ENCODE results near the gene CTNNA2. TPM values are rescaled to one million over a fixed set of nuclear protein-coding genes. Genes with fewer than 3 reads are reported as not detected.

CTNNA2 gene
- total RNA-seq, 1 donor from 2014 or later = 43.5 TPM

DNA sequence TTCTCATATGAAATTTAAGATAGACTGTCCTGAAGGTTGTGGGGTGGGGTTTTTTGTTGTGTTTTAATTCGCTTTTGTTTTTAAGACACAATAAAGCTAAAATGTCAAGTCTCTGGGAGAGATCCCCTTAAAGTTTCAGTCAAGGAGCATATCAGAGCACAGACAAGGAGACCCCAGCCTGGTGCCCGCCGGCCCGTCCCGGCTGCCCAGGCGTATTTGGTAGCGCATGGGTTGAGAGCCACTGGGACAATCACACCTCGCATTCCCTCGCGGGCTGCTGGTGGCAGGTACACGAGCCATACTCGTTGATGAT, 789.1 kb downstream of the CTNNA2 start:
- peak; percentile 4 for TF ChIP-seq EZH2 (IDR thresholded peaks at IDR 0.05)
- TF ChIP-seq, protein P1, sequence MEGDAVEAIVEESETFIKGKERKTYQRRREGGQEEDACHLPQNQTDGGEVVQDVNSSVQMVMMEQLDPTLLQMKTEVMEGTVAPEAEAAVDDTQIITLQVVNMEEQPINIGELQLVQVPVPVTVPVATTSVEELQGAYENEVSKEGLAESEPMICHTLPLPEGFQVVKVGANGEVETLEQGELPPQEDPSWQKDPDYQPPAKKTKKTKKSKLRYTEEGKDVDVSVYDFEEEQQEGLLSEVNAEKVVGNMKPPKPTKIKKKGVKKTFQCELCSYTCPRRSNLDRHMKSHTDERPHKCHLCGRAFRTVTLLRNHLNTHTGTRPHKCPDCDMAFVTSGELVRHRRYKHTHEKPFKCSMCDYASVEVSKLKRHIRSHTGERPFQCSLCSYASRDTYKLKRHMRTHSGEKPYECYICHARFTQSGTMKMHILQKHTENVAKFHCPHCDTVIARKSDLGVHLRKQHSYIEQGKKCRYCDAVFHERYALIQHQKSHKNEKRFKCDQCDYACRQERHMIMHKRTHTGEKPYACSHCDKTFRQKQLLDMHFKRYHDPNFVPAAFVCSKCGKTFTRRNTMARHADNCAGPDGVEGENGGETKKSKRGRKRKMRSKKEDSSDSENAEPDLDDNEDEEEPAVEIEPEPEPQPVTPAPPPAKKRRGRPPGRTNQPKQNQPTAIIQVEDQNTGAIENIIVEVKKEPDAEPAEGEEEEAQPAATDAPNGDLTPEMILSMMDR (IDR thresholded peaks at IDR 0.05) = no peak
- no peak overlapping the region for H3K9ac ChIP-seq
- no peaks in the 10 kb centered on the region for H3K36me3 ChIP-seq
- H3K36me3 Mint-ChIP-seq = no peaks in the 10 kb centered on the region
- H3K27ac ChIP-seq = no peak overlapping the region
- peaks cover 26% of the 10 kb centered on the region for H3K27me3 Mint-ChIP-seq (ENCODE audit: insufficient read depth, low read depth)
- peak overlapping the region; percentile 87 for H3K4me3 Mint-ChIP-seq
- H3K4me2 ChIP-seq = peak overlapping the region; percentile 98
- no peaks in the 10 kb centered on the region for H3K79me2 ChIP-seq (ENCODE audit: low read depth)
- H3K4me3 ChIP-seq = peak overlapping the region; percentile 71
- peaks cover 59% of the 10 kb centered on the region for H3K4me1 Mint-ChIP-seq
- peaks cover 18% of the 10 kb centered on the region for H4K20me1 ChIP-seq (ENCODE audit: low read depth)
- H3K4me1 ChIP-seq = peaks cover 58% of the 10 kb centered on the region
- no peak overlapping the region for H2AFZ ChIP-seq (replicated peaks)
- peaks cover 34% of the 10 kb centered on the region for H3F3A ChIP-seq (ENCODE audit: low read depth)
- no peak for DNase-seq (ENCODE audit: low spot score)
- H3K27ac Mint-ChIP-seq = no peak overlapping the region
- peaks cover 2% of the 10 kb centered on the region for H3K9me3 Mint-ChIP-seq
- H3K27me3 ChIP-seq = peaks cover 56% of the 10 kb centered on the region
- no peaks in the 10 kb centered on the region for H3K9me3 ChIP-seq (ENCODE audit: low read depth)

DNA sequence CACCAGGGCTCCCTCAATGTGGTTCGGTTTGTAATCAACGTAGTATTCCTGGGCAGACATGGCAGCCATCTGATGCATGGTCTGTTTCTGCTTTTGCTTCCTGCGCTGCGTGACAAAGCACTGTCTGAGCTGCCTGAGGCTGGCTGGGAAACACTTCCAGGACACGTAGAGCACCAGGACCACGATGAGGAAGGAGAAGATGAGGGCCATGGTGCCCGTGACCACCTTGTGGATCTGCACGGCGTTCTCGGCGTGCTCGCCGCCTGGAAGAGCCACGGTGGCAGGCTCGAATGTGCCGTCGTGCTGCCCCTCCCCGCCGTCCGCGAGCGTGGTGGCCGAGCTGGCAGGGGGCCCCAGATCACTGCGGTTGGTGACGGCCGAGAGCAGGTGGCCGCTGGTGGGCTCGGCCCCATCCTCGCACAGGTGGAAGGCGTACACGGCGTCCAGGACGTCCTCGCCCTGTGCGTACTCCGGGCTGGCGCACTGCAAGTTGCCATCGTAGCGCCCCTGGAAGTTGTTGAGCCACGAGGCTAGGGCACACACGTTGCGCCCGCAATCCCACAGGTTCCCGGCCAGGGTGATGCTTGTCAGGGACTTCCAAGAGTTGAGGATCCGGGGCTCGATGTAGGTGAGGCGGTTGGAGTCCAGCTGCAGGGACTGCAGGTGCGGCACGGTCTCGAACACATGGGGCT, 789.6 kb downstream of the CTNNA2 start:
- Histone ChIP-seq H3K36me3 (no peaks in the 10 kb centered on the region), H3F3A (ENCODE audit: low read depth) (peaks cover 34% of the 10 kb centered on the region), H3K27me3 (peaks cover 56% of the 10 kb centered on the region), H3K4me2 (peak overlapping the region; percentile 98), H2AFZ (replicated peaks) (no peak overlapping the region), H4K20me1 (ENCODE audit: low read depth) (peaks cover 18% of the 10 kb centered on the region), H3K4me3 (peak overlapping the region; percentile 71), H3K9ac (no peak overlapping the region), H3K9me3 (ENCODE audit: low read depth) (no peaks in the 10 kb centered on the region), H3K4me1 (peaks cover 58% of the 10 kb centered on the region), H3K27ac (no peak overlapping the region), H3K79me2 (ENCODE audit: low read depth) (no peaks in the 10 kb centered on the region)
- peaks cover 26% of the 10 kb centered on the region for H3K27me3 Mint-ChIP-seq (ENCODE audit: insufficient read depth, low read depth)
- H3K4me1 Mint-ChIP-seq = peaks cover 59% of the 10 kb centered on the region
- H3K9me3 Mint-ChIP-seq = peaks cover 2% of the 10 kb centered on the region
- H3K4me3 Mint-ChIP-seq = peak overlapping the region; percentile 91
- no peak for DNase-seq (ENCODE audit: low spot score)
- no peaks in the 10 kb centered on the region for H3K36me3 Mint-ChIP-seq
- no peak overlapping the region for H3K27ac Mint-ChIP-seq
- TF ChIP-seq EZH2 (IDR thresholded peaks at IDR 0.05) (peak; percentile 29), EZH2phosphoT487 (IDR thresholded peaks at IDR 0.05) (peak; percentile 70)
- TF ChIP-seq, protein P1 (IDR thresholded peaks at IDR 0.05) = no peak

DNA sequence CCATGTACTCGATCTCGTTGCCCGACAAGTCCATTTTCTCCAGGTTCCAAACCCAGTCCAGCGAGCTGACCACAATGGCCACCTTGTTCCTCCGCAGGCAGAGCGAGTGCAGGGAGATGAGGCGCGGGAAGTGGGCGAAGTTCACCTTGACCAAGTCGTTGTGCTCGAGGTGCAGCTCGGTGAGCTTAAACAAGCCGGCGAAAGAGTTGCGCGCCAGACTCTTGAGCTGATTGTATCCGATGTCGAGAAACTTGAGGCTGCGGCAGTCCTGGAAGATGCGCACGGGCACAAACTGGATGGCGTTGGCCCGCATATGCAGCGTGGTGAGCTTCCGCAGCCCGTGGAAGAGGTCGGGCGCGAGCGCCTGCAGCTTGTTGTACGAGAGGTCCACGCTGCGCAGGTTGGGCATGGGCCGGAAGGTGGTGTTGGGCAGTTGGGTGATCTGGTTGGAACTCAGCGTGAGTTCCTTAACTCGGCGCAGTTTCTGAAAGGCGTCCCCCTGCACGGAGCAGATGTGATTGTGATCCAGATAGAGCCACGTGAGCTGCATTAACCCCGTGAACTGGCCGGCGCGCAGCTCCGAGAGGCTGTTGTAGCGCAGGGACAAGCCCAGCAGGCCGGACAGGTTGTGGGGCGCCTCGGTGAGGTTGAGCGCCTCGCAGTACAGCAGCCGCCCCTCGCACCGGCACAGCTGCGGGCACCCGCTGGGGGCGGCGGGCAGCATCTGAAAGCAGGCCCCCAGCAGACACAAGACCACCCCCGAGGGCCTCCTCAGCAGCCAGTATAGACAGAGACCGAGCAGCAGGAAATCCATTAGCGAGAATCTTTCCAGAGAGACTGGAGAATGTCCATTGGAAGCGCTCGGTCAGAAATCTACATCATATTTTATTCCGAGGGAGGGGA, 790.4 kb downstream of the CTNNA2 start:
- DNase-seq (ENCODE audit: low spot score) = peak; percentile 64
- peaks cover 2% of the 10 kb centered on the region for H3K9me3 Mint-ChIP-seq
- H3K4me3 Mint-ChIP-seq = peak overlapping the region; percentile 91
- peaks cover 26% of the 10 kb centered on the region for H3K27me3 Mint-ChIP-seq (ENCODE audit: insufficient read depth, low read depth)
- H3K4me1 ChIP-seq = peaks cover 58% of the 10 kb centered on the region
- H3K27me3 ChIP-seq = peaks cover 56% of the 10 kb centered on the region
- peak overlapping the region; percentile 98 for H3K4me2 ChIP-seq
- no peaks in the 10 kb centered on the region for H3K79me2 ChIP-seq (ENCODE audit: low read depth)
- H3K36me3 Mint-ChIP-seq = no peaks in the 10 kb centered on the region
- H4K20me1 ChIP-seq (ENCODE audit: low read depth) = peaks cover 18% of the 10 kb centered on the region
- peak overlapping the region; percentile 71 for H3K4me3 ChIP-seq
- H3K27ac ChIP-seq = no peak overlapping the region
- no peak overlapping the region for H3K9ac ChIP-seq
- TF ChIP-seq EZH2phosphoT487 (IDR thresholded peaks at IDR 0.05) (peak; percentile 40), EZH2 (IDR thresholded peaks at IDR 0.05) (peak; percentile 56)
- TF ChIP-seq, protein P1 (IDR thresholded peaks at IDR 0.05) = no peak
- no peaks in the 10 kb centered on the region for H3K9me3 ChIP-seq (ENCODE audit: low read depth)
- no peak overlapping the region for H2AFZ ChIP-seq (replicated peaks)
- H3K4me1 Mint-ChIP-seq = peaks cover 56% of the 10 kb centered on the region
- no peaks in the 10 kb centered on the region for H3K36me3 ChIP-seq
- peaks cover 34% of the 10 kb centered on the region for H3F3A ChIP-seq (ENCODE audit: low read depth)
- H3K27ac Mint-ChIP-seq = no peak overlapping the region

Measured in neural progenitor cell (in vitro differentiated cells).